MCF 10A (cell line): Measurements from ENCODE around the gene MORF4L1. TPM values are rescaled to one million over a fixed set of nuclear protein-coding genes. Genes with fewer than 3 reads are reported as not detected.

Source experiments
- BruUV-seq: library from RNA; stranded (reverse); fragments of 400-500 nt; replicated peaks from 2 replicates; lab custom pipeline; 2021; lab: Mats Ljungman, UMichigan
- CTCF ChIA-PET: fragments of 300-600 bp; sonication (Branson Sonifier 250); formaldehyde crosslinking; extraction: SDS; loops from one replicate; lab custom pipeline; 2021; ENCODE audit warnings: antibody characterized with exemption, inconsistent platforms; lab: Yijun Ruan, JAX
- POLR2A ChIA-PET: fragments of 300-600, 350-650 bp; sonication (Branson Sonifier 250); formaldehyde crosslinking; extraction: SDS; loops from one replicate; lab custom pipeline; 2020; ENCODE audit warnings: antibody characterized with exemption, inconsistent platforms; lab: Yijun Ruan, JAX
- DNase-seq: peaks from one replicate; pipeline ENCODE4 v3.0.0-alpha.2; 2018; ENCODE audit not compliant: unreplicated experiment
- H3K27ac Mint-ChIP-seq: one replicate; pipeline ENCODE4 v1.8.0; 2022; ENCODE audit warnings: mild to moderate bottlenecking, low read depth, mixed read lengths; ENCODE audit not compliant: unreplicated experiment
- H3K27me3 Mint-ChIP-seq: one replicate; pipeline ENCODE4 v1.8.0; 2022; ENCODE audit warnings: mixed read lengths; ENCODE audit not compliant: insufficient read depth, unreplicated experiment
- H3K36me3 Mint-ChIP-seq: one replicate; pipeline ENCODE4 v1.8.0; 2022; ENCODE audit warnings: mild to moderate bottlenecking, moderate library complexity, mixed read lengths; ENCODE audit not compliant: insufficient read depth, unreplicated experiment
- H3K4me1 Mint-ChIP-seq: one replicate; pipeline ENCODE4 v1.8.0; 2022; ENCODE audit warnings: mixed read lengths; ENCODE audit not compliant: insufficient read depth, unreplicated experiment
- H3K4me3 Mint-ChIP-seq: one replicate; pipeline ENCODE4 v1.8.0; 2022; ENCODE audit warnings: mild to moderate bottlenecking, moderate library complexity, mixed read lengths; ENCODE audit not compliant: unreplicated experiment
- H3K9me3 Mint-ChIP-seq: one replicate; pipeline ENCODE4 v1.8.0; 2022; ENCODE audit warnings: mixed read lengths; ENCODE audit not compliant: unreplicated experiment
- CTCF ChIP-seq: fragments of 200-600 bp; IDR thresholded peaks from one replicate; pipeline ENCODE4 v1.8.0; 2022; ENCODE audit warnings: antibody characterized with exemption, mild to moderate bottlenecking; ENCODE audit not compliant: unreplicated experiment
- intact Hi-C: fragments of 100-400 bp; cut with micrococcal nuclease; formaldehyde crosslinking; loops from 2 replicates; pipeline ENCODE4 v1.14.1; 2022
- total RNA-seq: library from RNA; stranded (reverse); gene quantifications from 2 replicates; pipeline ENCODE4 v1.2.3, GENCODE V29; 2022

Gene MORF4L1
- total RNA-seq, 1 experiment from 2014 or later = 264 TPM

GRCh38 chr15:78831229-78832207, 41.2 kb upstream of the MORF4L1 start:
- Mint-ChIP-seq H3K4me3 (no peak overlapping the region), H3K9me3 (no peaks in the 10 kb centered on the region), H3K27ac (no peak overlapping the region), H3K36me3 (no peaks in the 10 kb centered on the region), H3K27me3 (no peaks in the 10 kb centered on the region), H3K4me1 (no peaks in the 10 kb centered on the region)
- ChIA-PET CTCF (interaction anchor here (0.5 to 0.7 kb wide), 2 partner anchors 27 to 68 kb away, joined by 3 read pairs; no protein-coding TSS in a partner anchor), POLR2A (no interaction called here)
- intact Hi-C loops = no loop called here
- no peak for TF ChIP-seq CTCF
- DNase-seq = no peak
- BruUV-seq = no TSS peak

GRCh38 chr15:78836333-78836732, 36.4 kb upstream of the MORF4L1 start:
- H3K4me3 Mint-ChIP-seq = no peak overlapping the region
- BruUV-seq = no TSS peak
- no peaks in the 10 kb centered on the region for H3K27me3 Mint-ChIP-seq
- no peaks in the 10 kb centered on the region for H3K4me1 Mint-ChIP-seq
- ChIA-PET POLR2A (no interaction called here), CTCF (interaction anchor here (0.6 kb wide), 1 partner anchor 766 kb away, joined by 3 read pairs; no protein-coding TSS in a partner anchor)
- H3K27ac Mint-ChIP-seq = no peak overlapping the region
- no peak for DNase-seq
- H3K9me3 Mint-ChIP-seq = no peaks in the 10 kb centered on the region
- intact Hi-C loops = no loop called here
- TF ChIP-seq CTCF = no peak
- no peaks in the 10 kb centered on the region for H3K36me3 Mint-ChIP-seq

- no peaks in the 10 kb centered on the region for H3K36me3 Mint-ChIP-seq
- CTCF ChIA-PET = no interaction called here
- H3K4me3 Mint-ChIP-seq = no peak overlapping the region
- TF ChIP-seq CTCF = no peak
- no peaks in the 10 kb centered on the region for H3K9me3 Mint-ChIP-seq
- BruUV-seq = no TSS peak
- DNase-seq = no peak
- no peak overlapping the region for H3K27ac Mint-ChIP-seq
- intact Hi-C loops = no loop called here
- H3K27me3 Mint-ChIP-seq = no peaks in the 10 kb centered on the region
- POLR2A ChIA-PET = no interaction called here
- no peaks in the 10 kb centered on the region for H3K4me1 Mint-ChIP-seq
These were observed 35.6 kb upstream of the MORF4L1 start for GRCh38 chr15:78837131-78837530.

GRCh38 chr15:78837543-78837942, 35.1 kb upstream of the MORF4L1 start:
- H3K36me3 Mint-ChIP-seq = no peaks in the 10 kb centered on the region
- H3K9me3 Mint-ChIP-seq = no peaks in the 10 kb centered on the region
- POLR2A ChIA-PET = no interaction called here
- H3K4me1 Mint-ChIP-seq = no peaks in the 10 kb centered on the region
- H3K27ac Mint-ChIP-seq = no peak overlapping the region
- CTCF ChIA-PET = no interaction called here
- no TSS peak for BruUV-seq
- no peak for DNase-seq
- no peaks in the 10 kb centered on the region for H3K27me3 Mint-ChIP-seq
- H3K4me3 Mint-ChIP-seq = no peak overlapping the region
- intact Hi-C loops = no loop called here
- no peak for TF ChIP-seq CTCF
